CMK (cell line): ENCODE results near the gene SLC8A1.

Experiments used
- DNase-seq: peaks from one replicate; pipeline ENCODE4 v3.0.0-alpha.2; 2010; ENCODE audit warnings: low read depth

The SLC8A1 gene

GRCh38 chr2:40386177-40386576 is 65.7 kb downstream of the SLC8A1 start:
- DNase-seq: no peak

- DNase-seq: no peak
Observed at GRCh38 chr2:40384714-40385113, 67.2 kb downstream of the SLC8A1 start.

GRCh38 chr2:40384233-40384632 is 67.7 kb downstream of the SLC8A1 start:
- DNase-seq: no peak

DNA sequence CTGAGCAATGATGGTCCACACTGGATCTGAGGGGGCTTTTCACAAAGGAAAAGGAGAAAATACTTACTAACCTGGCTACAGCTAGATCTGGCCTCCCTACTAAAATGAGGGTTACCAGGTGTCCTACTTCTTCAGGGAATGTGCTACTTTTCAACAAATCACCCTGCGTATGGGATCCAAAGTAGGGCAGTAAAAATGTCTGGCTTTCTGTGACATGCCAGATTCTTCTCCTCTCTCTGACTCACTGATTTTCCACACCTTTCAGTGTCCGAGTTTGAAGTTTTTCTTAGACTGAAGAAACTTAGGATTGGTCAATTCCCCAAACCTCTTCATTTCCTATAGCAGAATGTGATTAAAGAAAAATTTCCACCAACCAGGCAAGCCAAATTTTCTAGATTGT is 71.2 kb downstream of the SLC8A1 start:
- DNase-seq: no peak

DNA sequence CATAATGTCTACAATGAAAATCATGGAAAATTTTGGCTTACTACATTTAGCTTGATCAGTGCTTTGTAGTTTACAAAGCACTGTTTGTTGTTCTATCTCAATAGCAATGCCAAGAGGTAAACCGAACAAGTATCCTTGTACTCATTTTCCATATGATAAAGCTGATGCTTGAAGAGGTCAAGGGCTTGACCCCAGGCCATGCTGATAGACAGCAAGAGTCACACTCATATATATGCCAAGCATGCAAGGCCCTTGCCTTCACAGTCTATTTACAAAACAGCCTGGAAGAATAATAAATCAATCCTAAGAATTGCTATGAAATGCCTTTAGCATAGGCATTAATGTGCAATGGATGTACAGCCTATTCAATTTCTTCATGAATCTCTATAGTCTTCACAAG is 71.8 kb downstream of the SLC8A1 start:
- DNase-seq: no peak

GRCh38 chr2:40374543-40375240 is 77.2 kb downstream of the SLC8A1 start:
- DNase-seq: no peak

GRCh38 chr2:40373111-40373510 is 78.8 kb downstream of the SLC8A1 start:
- DNase-seq: no peak

GRCh38 chr2:40372283-40372985 is 79.5 kb downstream of the SLC8A1 start:
- DNase-seq: no peak

DNA sequence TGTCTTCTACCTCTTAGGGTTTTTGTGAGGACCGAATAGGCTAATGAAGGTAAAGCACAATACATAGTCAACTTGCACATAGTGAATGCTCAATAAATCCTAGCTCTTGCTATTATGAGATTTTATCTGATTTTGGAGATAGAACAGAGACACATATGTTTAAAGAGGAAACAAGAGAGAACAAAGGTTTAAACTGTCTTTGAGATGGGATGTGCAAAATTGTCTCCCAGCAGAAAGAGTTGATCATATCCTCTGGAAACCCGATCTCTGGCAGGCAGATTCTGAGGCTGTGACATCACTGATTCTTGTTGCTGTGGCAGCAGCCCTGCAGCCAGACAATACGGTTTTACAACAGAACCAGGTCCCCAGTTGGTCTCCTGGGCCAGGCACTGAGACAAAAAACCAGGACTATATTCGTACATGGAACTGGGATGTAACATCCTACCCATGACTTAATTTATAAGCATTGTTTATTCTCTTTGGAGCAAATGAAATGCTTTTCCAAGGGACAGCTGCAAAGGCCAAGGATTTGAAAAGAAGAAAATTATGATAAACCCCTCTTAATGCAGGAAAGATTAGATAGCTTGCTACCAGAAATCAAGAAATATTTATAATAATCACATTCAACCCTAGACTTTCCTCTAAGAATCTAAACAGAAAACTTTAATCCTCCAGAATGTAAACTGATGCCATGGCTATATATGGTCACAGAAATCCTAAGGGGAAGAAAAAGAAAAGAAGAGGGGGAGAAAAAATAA is 80.2 kb downstream of the SLC8A1 start:
- DNase-seq: no peak

DNA sequence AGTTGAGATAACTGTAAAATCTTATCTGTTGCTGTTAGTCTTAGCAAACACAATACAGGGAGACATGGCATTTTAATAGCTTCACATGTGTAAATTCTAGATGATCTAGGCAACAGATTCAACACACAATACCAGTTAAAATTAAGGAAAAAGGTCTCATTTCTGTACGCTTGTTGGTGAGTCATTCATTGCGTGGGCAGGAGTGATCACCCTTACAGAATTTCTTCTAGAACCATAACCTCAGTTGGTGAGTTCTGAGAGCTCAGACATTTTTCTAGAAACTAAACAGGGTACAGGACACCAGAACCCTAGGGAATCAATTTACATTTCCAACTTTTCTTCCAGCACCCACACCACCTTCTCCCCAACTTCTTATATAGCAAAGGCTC is 81.9 kb downstream of the SLC8A1 start:
- no peak for DNase-seq

GRCh38 chr2:40369267-40370006 is 82.5 kb downstream of the SLC8A1 start:
- DNase-seq: no peak

GRCh38 chr2:40367652-40368051 is 84.2 kb downstream of the SLC8A1 start:
- no peak for DNase-seq

- DNase-seq: no peak
Observed at GRCh38 chr2:40367032-40367431, 84.9 kb downstream of the SLC8A1 start.

DNA sequence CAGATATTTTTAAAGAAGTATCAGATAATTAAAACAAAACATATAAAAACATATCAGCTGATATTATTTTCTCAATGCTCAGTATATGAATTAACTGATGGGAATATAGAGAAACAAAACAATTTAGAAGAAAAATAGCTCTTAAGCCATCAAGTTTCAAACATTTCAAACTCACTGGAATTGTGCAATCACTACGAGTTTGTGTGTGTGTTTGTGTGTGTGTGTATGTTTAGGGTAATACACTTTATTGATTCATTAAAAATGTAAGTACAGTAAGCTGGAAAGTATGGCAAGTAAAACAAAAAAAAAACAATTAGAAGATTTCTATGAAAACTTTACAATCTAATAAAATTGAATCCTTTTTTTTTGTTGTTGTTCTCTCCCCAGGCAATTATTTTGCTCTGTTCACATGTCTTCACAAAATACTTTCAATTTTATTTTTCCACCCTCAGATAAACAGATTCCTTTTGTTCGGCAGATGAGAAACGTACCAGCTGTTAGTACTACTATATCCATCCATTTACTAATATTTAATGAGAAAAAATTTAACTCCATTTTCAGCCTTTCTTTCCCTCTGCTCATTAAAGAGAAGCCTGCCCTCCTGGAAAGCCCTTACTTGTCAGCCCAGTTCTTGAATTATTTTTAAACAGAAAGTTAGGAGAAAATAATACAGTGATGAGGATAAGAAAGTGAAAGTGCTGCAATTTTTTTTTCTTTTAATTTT is 87.6 kb downstream of the SLC8A1 start:
- DNase-seq: no peak

GRCh38 chr2:40363631-40364030 is 88.3 kb downstream of the SLC8A1 start:
- no peak for DNase-seq

GRCh38 chr2:40363231-40363630 is 88.7 kb downstream of the SLC8A1 start:
- no peak for DNase-seq

- DNase-seq: no peak
Observed at GRCh38 chr2:40361478-40361877, 90.4 kb downstream of the SLC8A1 start.

- no peak for DNase-seq
Observed at GRCh38 chr2:40360652-40361051, 91.2 kb downstream of the SLC8A1 start.

- DNase-seq: no peak
Observed at GRCh38 chr2:40359811-40360210, 92.1 kb downstream of the SLC8A1 start.

DNA sequence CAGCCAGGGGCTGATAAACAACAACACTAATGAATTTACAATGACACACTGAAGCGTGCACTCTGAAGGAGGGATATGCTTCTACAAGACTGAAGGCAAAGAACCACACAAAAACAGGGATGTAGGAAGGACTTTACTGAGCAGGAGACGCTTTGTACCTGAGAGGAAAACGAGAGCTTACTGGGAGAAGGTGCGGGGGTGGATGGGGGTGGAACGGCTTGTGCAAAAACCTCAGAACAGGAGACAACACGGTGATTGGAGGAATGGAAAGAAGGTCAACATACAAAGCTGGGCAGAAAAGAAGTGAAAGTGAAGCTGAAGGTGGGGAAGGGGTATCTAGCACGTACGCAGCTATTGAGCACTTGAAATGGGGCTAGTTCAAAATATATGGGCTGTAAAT is 93.1 kb downstream of the SLC8A1 start:
- no peak for DNase-seq

- no peak for DNase-seq
Observed at GRCh38 chr2:40357667-40358066, 94.2 kb downstream of the SLC8A1 start.

DNA sequence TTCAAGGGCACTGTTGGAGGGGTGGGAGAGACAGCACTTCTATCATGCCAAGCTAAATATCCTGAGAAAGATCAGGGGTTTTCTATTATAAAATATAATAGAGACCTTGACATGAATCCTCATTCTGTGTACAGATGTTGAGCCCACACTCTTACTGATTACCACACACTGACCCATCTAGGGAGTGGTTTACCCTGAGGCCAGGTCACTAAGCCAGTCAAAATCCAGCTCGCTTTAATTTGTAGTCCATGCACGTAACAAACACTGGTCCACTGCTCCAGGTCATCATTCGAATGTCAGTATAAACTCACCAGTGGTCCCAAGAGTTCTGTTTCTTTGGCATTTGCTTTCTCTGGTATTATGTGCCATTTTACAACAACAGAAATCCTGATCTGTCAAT is 96.4 kb downstream of the SLC8A1 start:
- no peak for DNase-seq
